ENCODE results near the gene PAEP.

Gene PAEP

DNA sequence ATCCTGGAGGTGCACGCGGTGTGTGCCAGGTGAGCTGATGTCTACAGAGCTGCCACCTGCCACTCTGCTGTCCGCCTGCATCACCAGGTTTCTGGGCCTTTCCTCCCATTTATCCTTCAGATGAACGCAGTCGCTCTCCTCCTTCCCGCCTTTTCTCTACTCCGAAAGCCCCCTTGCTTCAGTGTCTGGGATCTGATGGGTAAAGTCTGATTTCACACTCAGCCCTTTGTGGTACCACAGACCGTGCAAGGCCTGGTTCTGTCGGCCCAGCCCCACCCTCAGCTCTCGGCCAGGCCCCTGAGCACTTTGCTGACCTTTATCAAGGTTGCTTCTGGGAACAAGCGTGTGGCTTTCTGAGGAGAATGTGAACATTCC, 45.3 kb downstream of the PAEP start:
- TF ChIP-seq, protein P1, sequence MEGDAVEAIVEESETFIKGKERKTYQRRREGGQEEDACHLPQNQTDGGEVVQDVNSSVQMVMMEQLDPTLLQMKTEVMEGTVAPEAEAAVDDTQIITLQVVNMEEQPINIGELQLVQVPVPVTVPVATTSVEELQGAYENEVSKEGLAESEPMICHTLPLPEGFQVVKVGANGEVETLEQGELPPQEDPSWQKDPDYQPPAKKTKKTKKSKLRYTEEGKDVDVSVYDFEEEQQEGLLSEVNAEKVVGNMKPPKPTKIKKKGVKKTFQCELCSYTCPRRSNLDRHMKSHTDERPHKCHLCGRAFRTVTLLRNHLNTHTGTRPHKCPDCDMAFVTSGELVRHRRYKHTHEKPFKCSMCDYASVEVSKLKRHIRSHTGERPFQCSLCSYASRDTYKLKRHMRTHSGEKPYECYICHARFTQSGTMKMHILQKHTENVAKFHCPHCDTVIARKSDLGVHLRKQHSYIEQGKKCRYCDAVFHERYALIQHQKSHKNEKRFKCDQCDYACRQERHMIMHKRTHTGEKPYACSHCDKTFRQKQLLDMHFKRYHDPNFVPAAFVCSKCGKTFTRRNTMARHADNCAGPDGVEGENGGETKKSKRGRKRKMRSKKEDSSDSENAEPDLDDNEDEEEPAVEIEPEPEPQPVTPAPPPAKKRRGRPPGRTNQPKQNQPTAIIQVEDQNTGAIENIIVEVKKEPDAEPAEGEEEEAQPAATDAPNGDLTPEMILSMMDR (IDR thresholded peaks at IDR 0.05; ENCODE audit: borderline replicate concordance, insufficient read depth, low read depth, low read length): no peak

DNA sequence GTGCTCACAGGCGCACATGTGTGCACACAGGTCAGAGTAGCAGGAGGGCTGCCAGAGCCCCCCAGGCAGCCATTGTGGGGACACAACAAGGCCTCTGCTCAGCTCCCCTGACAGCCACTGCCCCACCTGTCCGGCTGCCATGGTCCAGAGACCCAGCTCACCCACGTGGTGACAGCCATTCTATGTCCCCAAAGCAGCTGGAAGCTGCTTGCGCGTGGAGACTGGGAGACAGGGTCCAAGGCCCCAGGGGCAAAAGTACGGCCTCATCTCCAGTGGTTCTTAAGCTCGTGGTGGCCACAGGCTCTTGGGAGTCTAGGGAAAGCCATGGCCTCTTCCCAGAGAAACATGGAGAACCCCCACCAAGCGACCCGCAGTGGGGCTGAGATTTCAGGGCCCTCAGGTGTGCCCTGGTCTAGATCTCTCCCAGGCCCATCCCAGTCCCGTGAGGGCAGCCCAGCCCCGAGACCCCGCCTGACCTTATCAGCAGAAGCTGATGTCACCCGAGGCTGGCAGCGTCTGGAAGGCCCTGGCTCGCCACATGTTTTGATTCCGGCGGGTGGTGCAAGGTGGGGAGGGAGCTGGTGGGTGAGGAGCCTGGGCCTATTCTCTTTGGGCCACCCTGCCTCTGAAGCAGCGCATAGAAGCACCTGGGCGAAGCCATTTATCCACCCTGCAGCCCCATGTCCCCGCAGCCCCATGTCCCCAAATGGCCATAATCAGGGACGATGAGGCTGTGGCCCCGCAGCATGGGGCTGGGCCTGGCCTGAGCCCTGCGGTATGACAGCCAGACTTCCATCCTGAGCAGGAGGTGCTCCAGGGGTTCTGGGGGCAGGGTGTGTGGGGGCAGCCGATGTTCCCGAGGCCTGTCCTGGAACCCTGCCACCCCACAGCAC, 46.1 kb downstream of the PAEP start:
- TF ChIP-seq, protein P1 (IDR thresholded peaks at IDR 0.05; ENCODE audit: borderline replicate concordance, insufficient read depth, low read depth, low read length): no peak

More for the DNA sequence above, 45.3 kb downstream of the PAEP start:
- H3K4me3 ChIP-seq (ENCODE audit: low read depth, low read length): no peak overlapping the region

DNA sequence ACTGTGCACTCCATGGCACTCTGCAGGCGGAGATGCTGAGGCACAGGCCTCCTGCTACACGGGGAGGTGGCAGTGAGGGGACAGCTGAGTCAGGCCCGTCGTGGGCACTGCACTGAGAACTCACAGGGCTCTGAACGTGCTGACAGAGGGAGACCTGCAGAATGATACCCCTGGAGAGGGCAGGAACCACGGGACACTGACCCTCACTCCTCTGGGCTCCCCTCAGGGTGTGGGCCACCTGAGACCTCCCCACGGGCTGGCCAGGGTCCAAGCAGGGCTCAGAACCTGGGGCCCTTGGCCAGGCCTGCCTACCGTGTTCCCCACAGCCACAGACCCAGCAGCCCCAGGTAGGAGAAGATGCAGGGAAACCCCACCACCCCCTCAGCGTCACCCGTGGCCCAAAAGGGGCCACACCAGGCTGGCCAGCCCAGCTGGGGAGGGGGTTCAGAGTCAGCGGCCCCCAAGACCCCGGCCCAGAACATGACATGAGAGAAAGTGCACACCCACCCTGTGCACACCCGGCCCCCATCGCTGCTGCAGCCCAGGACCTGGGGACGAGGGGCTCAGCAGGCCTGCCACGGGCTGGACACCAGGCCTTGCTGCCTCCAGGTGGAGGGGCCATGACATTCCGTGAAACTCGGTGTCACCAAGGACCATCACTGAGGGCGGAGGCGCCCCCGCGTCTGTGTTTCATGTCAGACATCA, 46.9 kb downstream of the PAEP start:
- H3K4me3 ChIP-seq (ENCODE audit: low read depth, low read length): no peak overlapping the region
- TF ChIP-seq, protein P1 (IDR thresholded peaks at IDR 0.05; ENCODE audit: borderline replicate concordance, insufficient read depth, low read depth, low read length): no peak

More for the DNA sequence above, 46.1 kb downstream of the PAEP start:
- no peak overlapping the region for H3K4me3 ChIP-seq (ENCODE audit: low read depth, low read length)

DNA sequence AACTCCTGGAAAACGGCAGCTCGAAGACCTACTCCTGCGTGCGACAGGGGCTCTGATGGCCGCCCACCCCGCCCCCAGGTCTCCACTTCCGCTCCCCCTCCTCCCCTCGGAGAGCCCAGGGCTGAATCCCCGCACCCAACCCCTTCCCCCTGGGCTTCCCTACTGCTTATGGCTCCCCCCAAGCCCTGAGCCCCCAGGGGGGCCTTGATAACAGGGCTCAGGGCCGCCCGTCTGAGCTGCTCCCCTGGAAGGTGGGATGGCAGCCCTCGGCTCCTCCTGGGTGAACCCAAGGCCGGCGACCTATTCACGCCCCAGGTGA, 47.4 kb downstream of the PAEP start:
- no peak overlapping the region for H3K4me3 ChIP-seq (ENCODE audit: low read depth, low read length)
- TF ChIP-seq, protein P1 (IDR thresholded peaks at IDR 0.05; ENCODE audit: borderline replicate concordance, insufficient read depth, low read depth, low read length): no peak

DNA sequence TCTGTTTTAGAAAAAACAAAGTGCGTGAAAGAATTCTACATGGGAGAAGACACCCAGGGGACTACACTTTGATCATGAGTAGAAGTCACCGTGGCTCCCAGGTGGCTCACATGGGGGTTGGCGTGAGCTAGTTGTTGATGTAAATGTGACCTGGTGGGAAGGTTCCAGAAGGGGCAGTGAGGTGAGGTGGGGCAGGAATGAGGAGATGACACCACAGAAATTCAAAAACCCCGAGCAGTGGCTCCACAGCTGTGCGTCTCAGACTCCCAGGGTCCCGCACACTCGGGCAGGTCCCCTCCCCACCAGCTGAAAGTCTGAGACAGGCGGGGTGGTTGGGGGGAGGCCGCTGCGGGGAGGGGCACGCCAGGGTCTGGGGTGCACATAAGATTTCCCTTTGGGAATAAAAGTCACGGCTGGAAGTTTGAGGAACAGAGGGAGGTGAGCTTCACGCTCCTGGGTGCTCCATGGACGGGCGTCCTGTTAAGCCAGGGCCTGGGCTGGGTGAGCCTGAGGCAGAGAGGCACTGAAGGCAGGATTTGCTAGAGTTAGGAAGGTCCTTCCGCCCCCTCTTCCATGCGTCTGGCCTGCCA, 47.9 kb downstream of the PAEP start:
- TF ChIP-seq, protein P1 (IDR thresholded peaks at IDR 0.05; ENCODE audit: borderline replicate concordance, insufficient read depth, low read depth, low read length): no peak
- H3K4me3 ChIP-seq (ENCODE audit: low read depth, low read length): no peak overlapping the region

DNA sequence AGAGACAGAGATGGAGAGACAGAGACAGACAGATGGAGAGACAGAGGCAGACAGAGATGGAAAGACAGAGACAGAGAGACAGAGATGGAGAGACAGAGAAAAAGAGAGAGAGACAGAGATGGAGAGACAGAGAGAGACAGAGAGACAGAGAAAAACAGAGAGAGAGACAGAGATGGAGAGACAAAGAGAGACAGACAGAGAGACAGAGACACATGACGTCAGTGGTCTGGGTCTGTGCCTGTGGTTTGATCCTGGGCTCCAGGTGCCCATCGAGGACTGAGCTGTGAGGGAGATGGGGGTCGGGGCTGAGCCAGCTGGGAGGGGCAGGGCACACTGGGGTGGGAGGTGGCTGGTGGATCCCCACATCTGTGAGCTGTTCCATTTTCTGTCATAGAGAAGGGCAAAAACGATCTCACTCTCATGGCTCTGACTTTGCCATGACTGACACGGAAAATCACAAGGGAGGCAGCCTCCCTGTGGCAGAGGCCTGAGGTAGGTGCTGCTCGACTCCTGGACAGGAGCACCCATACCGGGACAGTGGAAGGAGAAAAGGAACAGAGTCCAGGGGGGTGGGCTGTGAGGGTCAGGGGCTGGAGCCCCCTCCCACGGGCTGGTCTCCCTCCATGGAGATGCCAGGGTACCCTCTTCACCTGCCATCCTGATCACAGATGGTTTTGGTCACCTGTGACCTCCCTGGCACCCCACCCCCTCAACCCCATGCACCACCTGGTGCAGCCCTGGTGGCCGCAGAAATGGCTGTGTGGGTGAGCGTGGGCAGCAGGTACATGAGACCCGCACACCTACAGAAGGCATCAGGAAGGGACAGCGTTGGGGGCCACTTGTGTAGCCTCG, 49.0 kb downstream of the PAEP start:
- no peak overlapping the region for H3K4me3 ChIP-seq (ENCODE audit: low read depth, low read length)
- TF ChIP-seq, protein P1 (IDR thresholded peaks at IDR 0.05; ENCODE audit: borderline replicate concordance, insufficient read depth, low read depth, low read length): no peak

All from GM12875 (cell line).